HPDE6-E6E7 (cell line): ENCODE measurements around the gene RAB11FIP2.
"Not testable (repeated sequence)": the region's sequence is repeated elsewhere in the genome, so short reads cannot be mapped to it uniquely, and the experiment has no call there.

Experiments used
- DNase-seq: peaks from one replicate; pipeline ENCODE4 v3.0.0; 2011; ENCODE audit warnings: missing footprints; ENCODE audit errors: extremely low spot score

Gene RAB11FIP2, protein sequence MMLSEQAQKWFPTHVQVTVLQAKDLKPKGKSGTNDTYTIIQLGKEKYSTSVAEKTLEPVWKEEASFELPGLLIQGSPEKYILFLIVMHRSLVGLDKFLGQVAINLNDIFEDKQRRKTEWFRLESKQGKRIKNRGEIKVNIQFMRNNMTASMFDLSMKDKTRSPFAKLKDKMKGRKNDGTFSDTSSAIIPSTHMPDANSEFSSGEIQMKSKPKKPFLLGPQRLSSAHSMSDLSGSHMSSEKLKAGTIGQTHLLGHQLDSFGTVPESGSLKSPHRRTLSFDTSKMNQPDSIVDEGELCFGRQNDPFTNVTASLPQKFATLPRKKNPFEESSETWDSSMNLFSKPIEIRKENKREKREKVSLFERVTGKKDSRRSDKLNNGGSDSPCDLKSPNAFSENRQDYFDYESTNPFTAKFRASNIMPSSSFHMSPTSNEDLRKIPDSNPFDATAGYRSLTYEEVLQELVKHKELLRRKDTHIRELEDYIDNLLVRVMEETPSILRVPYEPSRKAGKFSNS

DNA sequence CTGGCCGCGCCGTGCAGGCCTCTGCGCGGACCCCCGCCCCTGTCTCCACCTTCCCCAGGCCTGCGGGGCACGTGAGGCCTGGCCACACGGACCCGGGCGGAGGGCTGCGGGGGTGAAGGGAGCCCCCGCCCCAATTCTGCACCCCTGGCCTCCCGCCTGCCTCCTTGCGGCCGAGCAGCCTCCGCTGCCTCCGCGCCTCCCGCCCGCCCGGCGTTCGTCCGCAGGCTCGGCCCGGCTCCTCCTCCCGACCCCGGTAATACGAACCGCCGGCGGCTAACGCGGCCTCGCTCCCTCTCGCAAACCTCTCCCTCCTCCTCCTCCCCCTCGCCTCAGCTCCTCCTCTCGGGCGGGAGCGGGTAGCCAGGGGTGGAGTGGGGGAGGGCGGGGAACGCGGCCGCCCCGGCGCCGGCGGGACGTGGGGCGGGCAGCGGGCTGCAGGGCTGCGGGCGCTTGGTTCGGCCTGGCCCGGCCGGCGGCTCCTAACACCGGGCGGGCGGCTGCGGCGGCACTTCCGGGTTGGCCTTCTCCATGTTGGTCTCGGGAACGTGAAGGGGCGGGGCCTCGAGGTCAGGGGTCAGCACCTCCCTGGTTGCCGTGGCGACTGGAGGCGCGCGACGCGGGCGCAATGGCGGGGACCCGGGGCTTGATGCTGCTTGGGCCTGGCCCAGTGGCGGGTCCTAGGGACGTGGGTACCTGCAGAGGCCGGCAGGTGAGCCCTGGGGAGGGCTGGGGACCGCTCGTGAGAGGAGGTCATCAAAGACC, at the start of gene RAB11FIP2:
Gene RAB11FIP2 (minus strand): TSS at position 547 of the 762 bp plus-strand sequence. CDS start 778 bp downstream, outside the sequence.
- peak; percentile 71 for DNase-seq

DNA sequence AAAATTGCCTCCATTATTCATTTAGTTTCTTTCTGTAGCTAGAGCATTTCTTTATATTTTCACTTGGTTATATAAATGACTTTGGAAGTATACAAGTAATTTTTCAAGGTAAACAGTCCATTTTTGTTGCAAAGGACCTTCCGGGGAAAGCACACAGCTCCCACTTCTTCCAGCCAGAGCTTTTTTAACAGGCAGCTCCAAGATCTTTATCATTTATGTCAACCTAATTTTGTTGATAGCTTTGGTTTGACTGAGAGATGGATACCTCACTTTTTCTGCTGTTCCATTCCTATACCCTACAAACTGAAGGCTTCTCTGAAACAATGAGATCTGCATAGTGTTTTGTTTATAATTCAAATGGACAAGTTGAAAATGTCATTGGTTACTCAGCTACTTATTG, 49.3 kb upstream of the RAB11FIP2 start:
- DNase-seq = no peak

DNA sequence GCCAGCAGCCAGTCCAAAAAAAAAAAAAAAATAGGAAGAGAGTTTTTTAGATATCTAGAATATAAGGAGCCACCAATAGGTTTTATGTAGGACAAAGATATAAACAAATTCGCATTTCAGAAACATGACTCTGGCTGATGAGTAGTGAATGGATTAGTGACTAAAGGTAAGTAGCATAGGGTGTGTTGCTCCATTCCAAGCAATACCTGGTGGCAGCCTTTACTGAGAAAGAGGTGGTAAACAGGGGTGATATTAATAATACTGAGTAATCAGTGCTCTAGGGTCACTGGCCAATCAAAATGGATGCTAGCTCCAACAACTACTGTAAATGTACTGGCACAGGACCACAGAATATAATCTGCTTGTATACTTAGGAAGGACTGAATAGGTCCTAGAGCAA, 45.5 kb upstream of the RAB11FIP2 start:
- no peak for DNase-seq

DNA sequence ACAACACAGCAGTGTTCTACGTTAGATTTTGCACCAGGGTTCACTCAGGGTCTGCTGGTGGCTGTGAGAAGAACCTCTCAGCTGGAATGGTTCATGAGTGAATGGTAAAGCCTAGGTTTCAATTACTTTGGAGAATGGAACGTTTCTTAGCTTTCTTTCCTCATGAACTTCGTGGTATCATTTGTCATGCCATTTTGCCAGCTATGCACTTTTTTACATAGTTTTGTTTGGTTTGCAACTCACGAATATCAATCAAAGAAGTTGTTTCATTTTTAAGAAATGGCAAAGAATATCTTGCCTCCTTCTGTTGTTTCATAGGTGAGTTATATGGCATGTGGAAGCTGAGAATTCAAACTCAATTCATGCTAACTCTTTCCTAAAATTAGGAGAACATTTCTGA, 34.1 kb upstream of the RAB11FIP2 start:
- no peak for DNase-seq

DNA sequence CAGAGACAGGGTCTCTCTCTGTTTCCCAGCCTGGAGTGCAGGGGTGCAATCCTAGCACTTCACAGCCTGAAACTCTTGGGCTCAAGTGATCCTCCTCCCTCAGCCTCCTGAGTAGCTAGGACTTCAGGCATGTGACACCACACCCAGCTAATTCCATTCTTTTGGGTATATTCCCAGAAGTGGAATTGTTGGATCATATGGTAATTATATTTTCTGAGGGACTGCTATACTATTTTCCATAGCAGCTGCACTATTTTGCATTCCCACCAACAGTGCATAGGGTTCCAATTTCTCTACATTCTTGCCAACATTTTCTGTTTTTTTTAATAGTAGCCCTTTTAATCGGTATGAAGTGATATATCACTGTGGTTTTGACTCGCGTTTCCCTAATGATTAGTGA, 30.0 kb upstream of the RAB11FIP2 start:
- DNase-seq = no peak

DNA sequence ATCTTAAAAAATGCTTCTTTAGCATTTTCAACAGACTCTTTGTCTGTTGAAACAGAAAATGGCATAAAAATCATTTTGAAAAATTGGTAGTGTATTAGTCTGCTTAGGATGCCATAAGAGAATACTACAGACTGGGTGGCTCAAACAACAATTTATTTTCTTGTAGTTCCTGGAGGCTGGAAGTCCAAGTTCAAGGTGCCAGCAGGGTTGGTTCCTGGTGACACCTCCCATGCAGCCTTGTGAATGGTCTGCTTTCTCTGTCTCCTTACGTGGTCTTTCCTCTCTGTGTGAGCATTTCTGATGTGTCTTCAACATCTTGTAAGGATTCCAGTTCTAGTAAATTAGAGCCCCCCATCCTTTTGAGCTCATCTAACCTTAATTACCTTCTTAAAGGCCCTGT, 26.1 kb upstream of the RAB11FIP2 start:
- DNase-seq = no peak

DNA sequence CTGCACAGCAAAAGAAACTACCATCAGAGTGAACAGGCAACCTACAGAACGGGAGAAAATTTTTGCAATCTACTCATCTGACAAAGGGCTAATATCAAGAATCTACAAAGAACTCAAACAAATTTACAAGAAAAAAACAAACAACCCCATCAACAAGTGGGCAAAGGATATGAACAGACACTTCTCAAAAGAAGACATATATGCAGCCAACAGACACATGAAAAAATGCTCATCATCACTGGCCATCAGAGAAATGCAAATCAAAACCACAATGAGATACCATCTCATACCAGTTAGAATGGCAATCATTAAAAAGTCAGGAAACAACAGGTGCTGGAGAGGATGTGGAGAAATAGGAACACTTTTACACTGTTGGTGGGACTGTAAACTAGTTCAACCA, 20.6 kb upstream of the RAB11FIP2 start:
- not testable (repeated sequence) for DNase-seq

DNA sequence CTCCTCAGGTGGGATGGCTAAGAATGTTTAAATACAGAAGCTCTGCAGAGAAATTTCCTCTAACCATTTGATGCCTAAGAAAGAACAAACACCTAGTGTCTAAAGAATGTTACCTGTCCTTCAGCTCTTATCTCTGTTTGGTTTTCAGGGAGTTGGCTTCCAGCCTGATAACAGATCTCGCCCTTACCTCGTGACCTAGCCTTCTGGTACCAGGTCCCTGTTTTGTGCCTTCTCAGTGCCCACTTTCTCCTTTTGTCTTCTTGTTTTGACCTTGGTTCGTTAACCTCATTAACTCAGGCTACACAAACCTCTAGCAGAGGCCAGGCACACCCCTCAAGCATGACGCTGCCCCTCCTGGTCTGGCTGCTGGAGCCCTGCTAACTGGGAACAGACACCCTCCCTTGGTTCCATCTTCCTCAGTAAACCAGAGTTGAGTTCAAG, 16.1 kb upstream of the RAB11FIP2 start:
- no peak for DNase-seq

DNA sequence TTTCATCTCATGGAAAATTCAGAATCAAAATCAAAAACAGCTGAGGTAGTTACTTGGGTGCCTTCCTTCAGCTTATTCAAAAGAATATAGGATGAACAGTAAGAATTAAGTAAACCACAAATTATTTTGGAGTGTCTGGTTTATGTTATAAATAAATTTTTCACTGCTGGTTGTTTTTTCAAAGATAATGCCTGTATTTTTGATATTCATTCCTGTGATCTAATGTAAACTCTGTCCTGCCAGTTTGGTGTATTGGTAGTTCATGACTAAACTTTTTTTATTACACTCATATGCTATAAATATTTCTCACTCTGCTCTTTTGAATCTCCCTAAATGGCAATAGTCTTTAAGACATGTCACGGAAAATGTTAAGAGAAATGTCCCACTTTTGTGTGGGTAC, 11.6 kb upstream of the RAB11FIP2 start:
- no peak for DNase-seq

DNA sequence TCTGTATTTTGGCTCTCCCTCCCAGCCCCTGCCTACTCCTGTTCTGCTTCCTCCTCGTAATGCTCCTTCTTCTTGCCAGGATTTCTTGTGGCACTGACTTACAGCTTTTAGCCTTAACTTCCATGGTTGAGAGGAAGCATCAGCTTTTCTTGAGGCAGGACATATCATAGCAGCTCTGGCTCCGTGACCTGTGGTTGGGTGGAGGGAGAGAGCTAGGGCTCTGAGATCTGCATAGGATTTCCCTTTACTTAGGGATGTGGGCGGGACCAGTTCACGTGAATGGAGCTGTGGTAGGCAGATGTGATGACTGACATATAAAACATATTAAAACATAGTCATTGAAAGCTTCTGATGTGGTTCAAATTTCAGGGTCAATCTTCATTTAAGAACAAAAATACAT, 10.6 kb upstream of the RAB11FIP2 start:
- DNase-seq = no peak

DNA sequence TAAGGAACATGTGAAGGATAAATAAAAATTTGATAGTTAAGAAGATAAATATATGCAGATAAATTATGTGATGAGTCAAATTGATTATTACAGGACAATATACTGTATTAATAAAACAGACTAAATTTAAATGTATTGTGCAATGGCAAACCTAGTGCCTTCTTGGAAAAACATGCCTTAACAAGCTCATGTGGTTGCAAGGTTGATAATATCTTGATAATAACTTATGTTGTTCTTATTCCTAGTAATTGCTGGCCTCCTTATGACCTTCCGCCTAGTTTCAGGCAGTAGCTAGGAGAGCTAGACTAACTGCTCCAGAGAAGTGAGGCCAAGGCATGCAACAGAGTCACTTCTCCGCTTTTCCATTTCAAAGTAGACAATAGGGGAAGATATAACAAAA, 7.6 kb upstream of the RAB11FIP2 start:
- DNase-seq = no peak

DNA sequence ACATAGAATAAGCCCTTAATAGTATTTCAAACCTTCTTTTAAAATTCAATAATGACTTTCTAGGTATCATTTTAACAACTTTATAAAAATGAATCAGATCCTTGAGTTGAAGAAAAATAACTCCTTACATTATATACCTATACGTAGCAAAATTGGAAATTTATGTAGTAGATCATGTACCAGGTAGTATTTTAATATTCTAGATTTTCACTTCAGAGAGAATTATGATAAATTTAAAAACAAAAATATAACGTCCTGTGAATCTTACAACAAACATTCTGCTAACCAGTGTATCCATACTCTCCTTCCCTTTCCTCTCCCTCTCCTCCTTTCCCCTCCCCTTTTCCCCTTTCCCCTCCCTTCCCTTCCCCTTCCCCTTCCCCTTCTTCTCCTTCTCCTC, 6.1 kb upstream of the RAB11FIP2 start:
- no peak for DNase-seq

DNA sequence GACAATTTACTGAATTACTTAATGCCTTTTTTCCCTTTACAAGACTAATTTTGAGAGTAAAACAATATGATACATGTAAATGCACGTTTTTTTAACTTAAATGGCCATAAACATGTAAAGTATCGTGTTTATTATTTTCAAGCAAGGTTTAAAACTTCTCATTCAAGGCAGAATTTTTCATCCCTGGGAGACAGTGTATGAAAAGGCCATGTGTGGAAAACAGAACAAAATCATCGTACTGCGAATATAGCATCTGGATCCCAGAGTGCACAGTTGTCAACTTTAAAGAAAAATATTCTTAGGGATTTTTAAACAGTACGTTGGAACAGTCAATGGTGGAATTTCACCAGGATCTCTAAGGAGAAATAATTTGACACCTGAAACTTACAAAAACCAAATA, 1.1 kb upstream of the RAB11FIP2 start:
- DNase-seq = no peak

DNA sequence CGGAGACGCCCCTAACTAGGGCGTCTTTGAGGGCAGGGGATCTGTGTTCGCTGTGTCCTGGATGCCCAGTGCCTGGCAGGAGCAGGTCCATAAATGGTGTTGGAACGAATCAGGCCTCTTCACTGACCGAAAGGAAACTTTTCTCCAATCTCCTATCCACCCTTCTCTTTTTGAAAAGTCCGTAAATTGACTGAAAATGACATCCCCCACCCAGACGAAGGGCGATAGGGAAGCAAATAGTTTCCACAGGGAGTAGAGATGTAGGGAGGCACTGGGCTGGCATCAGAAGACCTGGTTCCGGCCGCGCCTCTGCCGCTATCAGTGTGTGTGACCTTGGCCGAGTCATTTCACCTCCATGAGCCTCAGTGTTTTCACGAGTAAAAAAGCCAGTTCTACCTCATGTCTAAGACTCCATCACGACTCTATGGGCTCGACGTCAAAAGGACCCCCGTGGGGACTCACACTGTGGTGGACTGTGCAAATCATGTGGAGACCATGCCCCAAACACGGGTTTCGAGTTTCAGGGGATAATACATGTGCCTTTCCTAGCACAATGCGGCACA, 497 bp upstream of the RAB11FIP2 start:
- no peak for DNase-seq

DNA sequence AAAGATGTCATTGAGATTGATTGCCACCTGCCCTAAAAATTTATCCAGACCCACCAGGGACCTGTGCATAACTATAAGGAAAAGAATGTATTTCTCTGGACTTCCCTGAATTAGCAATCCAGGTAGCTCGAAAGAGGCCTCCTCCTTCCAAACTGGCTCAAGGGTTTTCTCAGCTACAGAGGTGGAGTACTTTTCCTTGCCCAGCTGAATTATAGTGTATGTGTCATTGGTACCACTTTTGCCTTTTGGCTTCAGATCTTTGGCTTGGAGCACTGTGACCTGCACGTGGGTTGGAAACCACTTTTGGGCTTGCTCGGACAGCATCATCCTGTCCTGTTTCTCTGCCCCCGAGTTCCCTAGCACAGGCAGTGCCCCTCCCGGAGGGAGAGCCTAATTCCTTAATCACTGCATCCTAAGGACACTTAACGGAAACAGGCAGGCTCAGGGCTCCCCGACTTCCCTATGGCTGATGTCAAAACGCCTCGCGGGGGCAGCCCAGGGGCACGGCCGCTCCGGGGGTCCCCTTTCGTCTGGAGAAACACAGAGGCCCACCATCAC, 825 bp downstream of the RAB11FIP2 start:
- peak; percentile 4 for DNase-seq

DNA sequence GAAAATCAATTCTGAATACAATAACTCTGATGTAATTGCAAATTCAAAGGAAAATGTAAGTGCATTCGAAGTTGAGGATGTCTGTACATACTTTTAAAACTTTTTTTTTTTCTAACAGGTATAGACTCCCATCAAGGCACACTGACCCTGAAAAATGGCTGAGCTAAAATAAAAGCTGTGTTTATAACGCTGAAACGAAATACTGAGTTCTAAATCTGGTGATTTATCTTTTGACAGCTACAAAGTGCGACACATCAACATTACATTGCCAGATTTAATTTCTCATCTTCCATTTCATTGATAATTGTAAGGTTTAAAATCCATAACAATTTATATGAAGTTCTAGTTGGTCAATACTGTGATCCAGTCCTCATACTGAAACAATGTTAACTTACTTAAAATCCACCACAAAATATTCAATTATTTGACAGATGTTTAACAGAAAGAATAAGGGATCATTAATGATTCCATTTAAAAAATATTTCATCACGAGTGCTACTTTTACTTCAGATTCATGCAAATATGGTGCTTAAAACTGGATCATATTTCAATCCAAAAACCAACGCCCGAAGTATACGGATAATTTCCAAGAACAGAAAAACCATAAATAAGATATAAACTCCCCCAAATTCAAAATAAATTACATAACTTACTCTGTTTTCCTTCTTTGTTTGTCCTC, 1.4 kb downstream of the RAB11FIP2 start:
- DNase-seq = no peak

DNA sequence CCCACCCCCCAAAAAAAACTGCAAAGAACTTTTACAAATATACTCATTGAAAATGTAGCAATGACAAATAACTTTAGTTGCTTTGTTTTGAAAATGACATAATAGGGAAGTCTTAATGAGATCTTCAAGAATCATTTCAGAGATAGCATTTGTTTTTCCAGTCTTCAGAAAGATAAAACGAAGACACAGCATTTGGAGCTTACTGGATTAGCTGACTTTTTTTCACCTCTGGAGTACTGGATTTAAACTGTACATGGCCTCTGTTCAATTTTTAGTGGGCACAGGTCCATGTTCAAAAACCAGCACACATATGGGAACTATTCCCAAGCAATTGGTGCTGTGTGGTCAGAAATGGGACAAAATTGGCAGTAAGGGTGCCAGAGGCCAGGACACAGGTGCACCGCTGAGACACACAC, 3.9 kb downstream of the RAB11FIP2 start:
- no peak for DNase-seq

DNA sequence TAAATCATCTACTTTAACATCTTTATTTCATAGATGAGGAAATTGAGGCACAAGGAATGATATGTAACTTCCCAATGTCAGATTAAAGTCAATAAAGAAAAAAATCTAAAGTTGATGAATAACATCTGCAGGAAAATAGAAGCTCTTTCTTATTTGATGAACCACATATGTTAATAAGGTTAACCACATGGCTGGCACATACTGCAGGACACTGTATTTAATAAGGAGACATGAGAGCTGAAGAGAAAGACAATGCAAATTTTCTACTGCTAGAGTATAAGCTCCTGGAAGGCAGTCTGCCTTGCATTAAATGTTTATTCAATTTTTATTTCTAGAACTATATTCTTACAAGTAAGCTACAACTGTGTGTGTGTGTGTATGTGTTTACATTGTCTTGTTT, 4.4 kb downstream of the RAB11FIP2 start:
- no peak for DNase-seq

DNA sequence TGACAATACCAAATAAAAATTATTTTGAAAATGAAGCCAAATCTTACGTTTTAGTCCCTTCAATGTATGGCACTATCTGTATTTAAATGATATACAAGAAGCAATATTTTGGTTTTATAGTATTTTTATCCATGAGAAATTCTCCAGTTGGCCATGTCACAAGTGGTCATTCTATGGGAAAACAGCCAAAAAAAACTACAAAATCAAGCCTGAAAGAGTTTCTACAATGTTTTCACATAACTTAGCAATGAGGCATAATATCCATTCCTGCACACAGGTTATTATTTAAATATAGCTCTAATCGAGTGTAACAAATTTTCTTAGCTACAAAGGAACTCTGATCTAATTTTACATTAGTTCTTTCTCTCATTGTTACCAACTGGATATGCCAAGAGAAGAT, 5.4 kb downstream of the RAB11FIP2 start:
- no peak for DNase-seq

DNA sequence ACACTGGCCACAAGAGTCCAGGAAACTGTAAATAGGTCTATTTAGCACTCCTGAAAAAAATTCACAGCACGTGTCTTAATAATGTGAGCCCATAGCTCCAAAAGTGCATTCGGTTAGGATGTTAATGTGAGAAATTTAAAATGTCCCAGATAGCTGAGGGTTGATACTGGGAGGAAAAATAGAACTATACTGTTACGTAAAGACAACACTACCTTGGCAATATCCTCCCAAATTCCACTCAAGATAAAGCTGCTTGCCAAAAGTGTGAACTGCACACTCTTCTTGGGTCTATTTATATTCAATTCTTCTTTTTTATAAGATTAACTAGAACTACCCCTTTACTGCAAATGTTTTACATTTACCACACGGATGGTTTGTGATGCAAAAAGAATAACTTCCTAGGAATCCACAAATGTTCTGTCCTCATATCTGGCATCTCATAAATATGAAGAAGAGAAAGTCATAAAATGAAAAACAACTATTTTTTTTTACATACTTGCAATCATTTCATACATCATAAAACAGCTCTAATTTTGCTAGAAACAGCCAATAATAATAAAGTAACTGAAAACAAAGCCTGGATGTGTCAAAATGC, 10.4 kb downstream of the RAB11FIP2 start:
- DNase-seq = no peak

DNA sequence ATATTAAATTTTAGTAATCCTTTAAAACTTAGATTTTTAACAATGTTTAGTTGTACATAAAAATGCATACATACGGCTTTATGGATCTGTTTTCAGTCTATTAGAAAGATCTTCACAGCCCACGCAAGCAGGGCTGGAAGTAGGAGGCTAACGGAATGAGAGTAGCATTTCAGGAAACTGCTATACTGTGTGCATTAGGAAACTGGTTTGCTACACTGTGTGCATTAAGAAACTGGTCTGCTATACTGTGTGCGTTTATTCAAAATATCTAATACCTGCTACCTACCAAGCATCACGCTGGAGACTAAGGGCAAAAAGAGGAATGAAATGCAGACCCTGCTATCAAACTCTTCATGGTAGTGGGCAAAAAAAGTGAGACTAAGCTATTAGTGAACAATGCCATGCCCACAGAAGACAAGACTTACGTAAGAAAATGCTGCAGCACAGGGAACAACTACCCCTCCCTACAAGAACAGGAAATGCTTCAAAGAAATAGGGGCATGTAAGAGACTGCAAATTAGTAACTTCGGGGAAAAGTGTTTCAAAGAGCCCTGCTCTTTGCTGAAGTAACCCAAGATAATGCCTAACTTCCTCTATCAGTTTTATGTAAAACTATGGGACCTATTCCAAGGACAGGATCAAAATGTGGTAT, 11.3 kb downstream of the RAB11FIP2 start:
- DNase-seq = no peak
